Fibroblast of the aortic adventitia (primary cell): ENCODE results near the gene CRAMP1. TPM values are rescaled to one million over a fixed set of nuclear protein-coding genes. Genes with fewer than 3 reads are reported as not detected.

Experiments used
- DNase-seq: peaks from one replicate; pipeline ENCODE4 v3.0.0-alpha.2; 2010; ENCODE audit warnings: low read depth
- H3K4me3 ChIP-seq: 2 replicates; pipeline ENCODE4 v1.5.1; 2011; ENCODE audit warnings: low read depth, mild to moderate bottlenecking, control low read depth, low read length, moderate library complexity
- total RNA-seq: library from RNA; depleted of rRNA; stranded (reverse); fragments of >200 nt; gene quantifications from 2 replicates; pipeline ENCODE4 v1.2.3, GENCODE V29; 2012; ENCODE audit warnings: low replicate concordance
- TF ChIP-seq, protein P1 (sequence below): IDR thresholded peaks from 2 replicates; pipeline ENCODE4 v1.5.1; 2011; ENCODE audit warnings: mild to moderate bottlenecking, low read length, control low read depth, inconsistent platforms; ENCODE audit not compliant: insufficient read depth

The CRAMP1 gene
- total RNA-seq, 1 donor = 9.9 TPM

DNA sequence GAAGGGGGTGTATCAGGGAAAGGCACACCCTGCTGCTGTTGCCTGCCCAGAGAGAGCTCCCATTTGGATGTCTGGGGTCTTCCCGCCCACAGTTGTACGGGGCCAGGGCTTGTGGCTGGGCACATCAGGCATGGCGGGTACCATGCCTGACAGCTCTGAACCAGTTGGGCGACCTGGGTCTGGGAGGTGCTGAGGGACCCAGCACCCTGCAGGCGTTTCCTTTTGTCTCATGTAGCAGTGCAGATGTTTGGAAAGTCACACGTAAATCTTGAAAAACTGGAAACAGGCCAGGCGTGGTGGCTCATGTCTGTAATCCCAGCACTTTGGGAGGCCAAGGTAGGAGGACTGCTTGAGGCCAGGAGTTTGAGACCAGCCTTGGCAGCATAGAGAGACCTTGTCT lies 57.5 kb downstream of the CRAMP1 start:
- H3K4me3 ChIP-seq = no peak overlapping the region
- no peak for DNase-seq
- TF ChIP-seq, protein P1, sequence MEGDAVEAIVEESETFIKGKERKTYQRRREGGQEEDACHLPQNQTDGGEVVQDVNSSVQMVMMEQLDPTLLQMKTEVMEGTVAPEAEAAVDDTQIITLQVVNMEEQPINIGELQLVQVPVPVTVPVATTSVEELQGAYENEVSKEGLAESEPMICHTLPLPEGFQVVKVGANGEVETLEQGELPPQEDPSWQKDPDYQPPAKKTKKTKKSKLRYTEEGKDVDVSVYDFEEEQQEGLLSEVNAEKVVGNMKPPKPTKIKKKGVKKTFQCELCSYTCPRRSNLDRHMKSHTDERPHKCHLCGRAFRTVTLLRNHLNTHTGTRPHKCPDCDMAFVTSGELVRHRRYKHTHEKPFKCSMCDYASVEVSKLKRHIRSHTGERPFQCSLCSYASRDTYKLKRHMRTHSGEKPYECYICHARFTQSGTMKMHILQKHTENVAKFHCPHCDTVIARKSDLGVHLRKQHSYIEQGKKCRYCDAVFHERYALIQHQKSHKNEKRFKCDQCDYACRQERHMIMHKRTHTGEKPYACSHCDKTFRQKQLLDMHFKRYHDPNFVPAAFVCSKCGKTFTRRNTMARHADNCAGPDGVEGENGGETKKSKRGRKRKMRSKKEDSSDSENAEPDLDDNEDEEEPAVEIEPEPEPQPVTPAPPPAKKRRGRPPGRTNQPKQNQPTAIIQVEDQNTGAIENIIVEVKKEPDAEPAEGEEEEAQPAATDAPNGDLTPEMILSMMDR = no peak

DNA sequence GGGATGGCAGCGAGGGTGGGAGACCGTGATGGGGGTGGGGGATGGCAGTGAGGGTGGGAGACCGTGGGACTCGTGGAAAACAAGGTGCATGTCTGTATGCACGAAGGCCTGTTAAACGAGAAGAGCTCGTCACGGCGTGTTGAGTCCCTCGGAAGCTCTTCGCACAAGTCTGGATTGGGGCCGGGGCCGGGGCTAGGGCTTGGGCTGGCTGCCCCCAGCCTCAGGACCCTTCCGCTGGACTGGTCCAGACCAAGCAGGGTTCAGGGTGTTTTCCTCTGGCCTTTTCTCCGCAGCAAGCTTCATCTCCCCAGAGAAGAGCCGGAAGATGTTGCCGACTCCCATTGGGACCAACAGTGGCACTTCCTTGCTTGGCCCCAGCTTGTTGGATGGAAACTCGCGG lies 58.2 kb downstream of the CRAMP1 start:
- DNase-seq = no peak
- TF ChIP-seq, protein P1 = no peak

DNA sequence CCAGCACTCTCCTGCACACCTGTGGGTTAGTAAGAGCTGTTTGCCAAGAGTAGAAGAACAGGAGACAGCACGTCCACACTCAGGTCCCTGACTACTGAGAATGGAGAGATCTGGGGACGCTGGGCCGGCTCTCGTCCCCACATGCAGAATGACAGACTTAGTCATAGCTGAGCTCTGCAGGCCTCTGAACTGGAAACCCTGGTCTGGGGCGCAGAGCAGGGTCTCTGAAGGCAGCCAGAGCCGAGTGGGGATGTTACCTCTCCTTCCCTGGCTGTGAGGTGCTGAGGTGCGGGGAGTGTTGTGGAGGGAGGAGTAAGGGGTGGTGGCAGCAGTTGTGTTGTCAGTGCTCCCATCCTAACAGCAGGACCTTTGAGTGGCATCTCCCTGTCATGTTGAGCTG lies 58.7 kb downstream of the CRAMP1 start:
- TF ChIP-seq, protein P1 = no peak
- no peak overlapping the region for H3K4me3 ChIP-seq
- DNase-seq = no peak

More for the DNA sequence above, 58.2 kb downstream of the CRAMP1 start:
- no peak overlapping the region for H3K4me3 ChIP-seq

DNA sequence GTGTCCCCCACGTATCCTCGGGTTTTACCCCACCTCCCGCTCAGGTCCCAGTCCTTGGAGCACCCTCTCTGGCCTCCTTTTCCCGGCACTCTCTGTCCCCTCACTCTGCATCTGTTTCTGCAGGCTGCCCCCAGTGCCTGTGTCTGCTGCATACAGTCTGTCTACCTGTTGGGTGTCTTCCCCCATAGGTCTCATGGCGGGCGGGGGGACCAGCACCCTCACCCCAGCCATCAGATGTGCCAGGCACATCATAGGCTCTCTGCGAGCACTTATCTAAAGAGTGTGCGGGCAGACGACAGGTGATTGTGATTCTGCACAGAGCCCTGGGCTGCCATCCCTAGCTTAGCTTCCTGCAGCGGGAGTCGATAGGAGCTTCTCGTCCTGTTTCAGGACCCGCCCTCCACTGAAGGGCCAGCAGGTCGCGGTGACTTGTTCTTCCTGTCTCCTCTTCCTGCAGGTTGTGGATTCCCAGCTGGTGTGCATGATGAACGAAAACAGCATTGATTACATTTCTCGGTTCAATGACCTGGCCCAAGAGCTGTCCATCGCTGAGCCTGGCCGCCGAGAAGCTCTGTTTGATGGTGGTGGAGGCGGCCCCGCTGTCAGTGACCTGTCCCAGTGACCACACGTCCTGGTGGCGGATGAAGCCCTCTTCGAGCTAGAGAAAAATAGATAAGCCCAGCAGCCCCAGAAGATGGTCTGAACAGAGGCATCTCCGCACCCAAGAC lies 61.4 kb downstream of the CRAMP1 start:
- no peak for DNase-seq
- TF ChIP-seq, protein P1 = no peak

DNA sequence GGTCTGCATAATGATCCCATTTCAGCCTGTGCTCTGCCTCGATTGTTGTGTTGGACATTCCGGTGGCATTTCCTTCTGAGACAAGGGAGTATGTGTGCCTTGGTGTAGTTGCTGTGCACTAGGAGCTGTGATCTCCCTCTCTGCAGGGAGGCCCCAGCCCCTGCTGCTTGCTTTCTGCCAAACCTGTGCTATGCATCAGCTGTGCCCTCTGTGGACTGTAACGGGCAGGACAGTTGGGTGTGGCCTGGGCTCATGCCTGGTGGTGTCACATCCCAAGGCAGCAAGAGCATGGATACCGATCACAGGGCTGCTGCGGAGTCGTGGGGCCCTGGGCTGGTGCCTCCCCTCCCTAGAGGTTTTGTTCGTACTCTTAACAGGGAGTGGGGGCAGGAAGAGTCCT lies 62.1 kb downstream of the CRAMP1 start:
- DNase-seq = no peak
- TF ChIP-seq, protein P1 = no peak

More for the DNA sequence above, 61.4 kb downstream of the CRAMP1 start:
- no peak overlapping the region for H3K4me3 ChIP-seq

DNA sequence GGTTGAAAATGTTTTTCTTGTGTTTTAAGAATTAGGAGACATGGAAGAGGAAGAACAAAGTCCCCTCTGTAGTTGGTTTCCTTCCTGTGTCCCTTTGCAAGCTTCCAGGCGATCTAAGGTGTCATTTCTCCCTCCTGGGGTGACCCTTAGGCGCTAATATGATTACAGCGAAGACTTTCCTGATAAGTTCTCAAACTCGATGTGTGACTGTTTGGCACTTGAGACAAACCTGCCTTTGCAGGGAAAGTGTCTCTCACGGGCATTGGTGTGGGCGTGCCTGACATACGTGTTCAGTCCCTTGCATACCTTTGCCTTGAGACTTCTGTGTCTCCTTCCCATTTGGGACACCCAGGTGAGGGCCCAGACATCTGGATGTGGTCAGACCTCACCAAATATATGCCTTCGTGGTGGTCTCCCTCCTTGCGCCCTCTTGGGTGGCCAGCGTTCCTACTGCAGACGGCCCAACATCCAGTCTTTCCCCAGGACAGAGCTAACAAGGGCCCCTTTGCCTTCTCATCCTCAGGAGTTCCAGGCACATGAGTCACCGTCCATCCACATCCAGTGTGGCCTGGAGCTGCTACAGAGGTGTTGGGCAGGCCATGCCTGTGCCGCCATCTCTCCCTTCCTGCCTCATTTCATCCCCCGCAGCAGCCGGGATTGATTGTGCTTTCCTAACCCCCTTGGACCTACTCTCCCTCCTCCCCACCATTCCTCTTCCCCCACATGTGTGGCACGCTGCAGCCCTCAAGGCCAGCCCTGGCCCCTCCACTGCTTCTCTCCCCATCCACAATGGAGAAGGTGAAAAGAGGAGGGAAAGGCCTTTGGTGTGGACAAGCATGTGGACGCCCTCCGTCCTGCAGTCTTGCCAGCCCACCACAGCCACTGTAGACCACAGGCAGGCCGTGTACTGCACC lies 62.8 kb downstream of the CRAMP1 start:
- no peak overlapping the region for H3K4me3 ChIP-seq
- DNase-seq = no peak
- TF ChIP-seq, protein P1 = no peak

More for the DNA sequence above, 62.1 kb downstream of the CRAMP1 start:
- H3K4me3 ChIP-seq = no peak overlapping the region
